Measurements from ENCODE around the gene GRID2.

GRCh38 chr4:93786149-93786548 is 1482.4 kb downstream of the GRID2 start:
- TF ChIP-seq POLR2AphosphoS5 (IDR thresholded peaks at IDR 0.05; ENCODE audit: low read depth, low read length): no peak
- TF ChIP-seq POLR2A (IDR thresholded peaks at IDR 0.05; ENCODE audit: low read depth, low read length): no peak
